Coronary artery (tissue), 2 donors: ENCODE results near the gene C9orf152.
A peak's percentile ranks its signal among the peaks of the same experiment; 100 is the strongest.

Experiments used
- DNase-seq: peaks from one replicate; pipeline ENCODE4 v3.0.0-alpha.2; 2017; ENCODE audit warnings: low spot score
- H3K27ac ChIP-seq, 2 donors: fragments of 200-600 bp; sonication (generic); one replicate each; pipeline ENCODE4 v1.5.1; 2016 to 2019
- H3K4me3 ChIP-seq: fragments of 200-600 bp; sonication (generic); 2 replicates; pipeline ENCODE4 v1.5.1; 2016; ENCODE audit warnings: mild to moderate bottlenecking, moderate library complexity
- TF ChIP-seq, protein P1 (sequence below): fragments of 200-600 bp; sonication (generic); IDR thresholded peaks from one replicate; pipeline ENCODE4 v1.5.1; 2019; ENCODE audit warnings: antibody characterized with exemption

Gene C9orf152

DNA sequence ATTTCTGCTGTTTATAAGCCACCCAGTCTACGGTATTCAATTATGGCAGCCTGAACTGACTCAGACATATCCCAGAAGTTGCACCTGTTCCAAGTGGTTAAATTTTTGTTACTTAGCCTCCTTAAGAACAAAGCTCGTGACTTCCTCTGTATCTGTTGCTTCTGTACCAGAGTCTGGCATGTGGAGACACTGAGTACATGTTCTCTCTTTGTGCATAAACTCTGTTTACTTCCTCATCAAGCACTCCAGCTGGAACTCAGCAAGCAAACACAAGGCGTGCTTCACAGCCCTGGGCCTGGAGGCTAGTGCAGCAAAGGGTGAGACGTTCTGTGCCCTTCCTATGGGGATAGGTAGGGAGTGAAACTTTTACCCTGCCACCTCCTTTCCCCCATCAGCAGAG lies 19.0 kb downstream of the C9orf152 start:
- TF ChIP-seq, protein P1, sequence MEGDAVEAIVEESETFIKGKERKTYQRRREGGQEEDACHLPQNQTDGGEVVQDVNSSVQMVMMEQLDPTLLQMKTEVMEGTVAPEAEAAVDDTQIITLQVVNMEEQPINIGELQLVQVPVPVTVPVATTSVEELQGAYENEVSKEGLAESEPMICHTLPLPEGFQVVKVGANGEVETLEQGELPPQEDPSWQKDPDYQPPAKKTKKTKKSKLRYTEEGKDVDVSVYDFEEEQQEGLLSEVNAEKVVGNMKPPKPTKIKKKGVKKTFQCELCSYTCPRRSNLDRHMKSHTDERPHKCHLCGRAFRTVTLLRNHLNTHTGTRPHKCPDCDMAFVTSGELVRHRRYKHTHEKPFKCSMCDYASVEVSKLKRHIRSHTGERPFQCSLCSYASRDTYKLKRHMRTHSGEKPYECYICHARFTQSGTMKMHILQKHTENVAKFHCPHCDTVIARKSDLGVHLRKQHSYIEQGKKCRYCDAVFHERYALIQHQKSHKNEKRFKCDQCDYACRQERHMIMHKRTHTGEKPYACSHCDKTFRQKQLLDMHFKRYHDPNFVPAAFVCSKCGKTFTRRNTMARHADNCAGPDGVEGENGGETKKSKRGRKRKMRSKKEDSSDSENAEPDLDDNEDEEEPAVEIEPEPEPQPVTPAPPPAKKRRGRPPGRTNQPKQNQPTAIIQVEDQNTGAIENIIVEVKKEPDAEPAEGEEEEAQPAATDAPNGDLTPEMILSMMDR, result no peak
- DNase-seq, result no peak
- peak overlapping the region; percentile 20 to 59 for H3K27ac ChIP-seq
- no peak overlapping the region for H3K4me3 ChIP-seq

DNA sequence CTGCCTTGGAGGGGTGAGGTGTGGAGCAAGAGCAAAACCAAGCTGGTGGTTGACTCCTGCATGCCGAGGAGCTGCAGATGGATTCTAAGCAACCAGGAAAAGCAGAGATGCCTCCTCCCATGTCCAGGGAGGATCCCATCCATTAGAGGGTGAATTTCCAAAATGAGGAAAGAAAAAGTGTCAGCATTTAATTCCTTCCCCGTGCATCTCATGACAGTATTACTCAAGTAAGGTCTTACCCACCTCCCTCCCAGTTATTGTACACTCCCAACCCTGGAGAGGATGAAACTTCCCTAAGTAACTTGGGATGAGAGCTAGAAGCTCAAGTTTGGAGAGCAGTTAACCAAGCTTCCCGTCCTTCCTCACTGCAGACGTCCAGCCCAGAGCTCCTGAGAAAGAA lies 19.9 kb downstream of the C9orf152 start:
- Histone ChIP-seq H3K27ac (no peak overlapping the region), H3K4me3 (no peak overlapping the region)
- TF ChIP-seq, protein P1, result no peak
- DNase-seq, result no peak

DNA sequence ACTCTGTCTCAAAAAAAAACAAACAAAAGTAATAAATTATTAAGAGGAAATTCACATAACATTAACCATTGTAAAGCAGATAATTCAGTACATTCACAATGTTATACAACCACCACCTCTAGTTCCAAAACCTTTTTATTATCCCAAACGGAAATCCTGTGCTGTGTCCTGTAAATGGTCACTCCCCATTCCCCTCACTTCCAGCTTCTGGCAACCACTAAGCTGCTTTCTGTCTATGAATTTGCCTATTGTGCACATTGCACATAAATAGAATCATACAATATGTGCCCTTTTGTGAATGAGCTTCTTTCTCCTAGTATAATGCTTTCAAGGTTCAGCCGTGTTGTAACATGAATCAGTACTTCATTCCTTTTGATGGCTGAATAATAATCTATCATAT lies 20.8 kb downstream of the C9orf152 start:
- H3K27ac ChIP-seq, result no peak overlapping the region
- TF ChIP-seq, protein P1, result no peak
- H3K4me3 ChIP-seq, result no peak overlapping the region
- DNase-seq, result no peak

DNA sequence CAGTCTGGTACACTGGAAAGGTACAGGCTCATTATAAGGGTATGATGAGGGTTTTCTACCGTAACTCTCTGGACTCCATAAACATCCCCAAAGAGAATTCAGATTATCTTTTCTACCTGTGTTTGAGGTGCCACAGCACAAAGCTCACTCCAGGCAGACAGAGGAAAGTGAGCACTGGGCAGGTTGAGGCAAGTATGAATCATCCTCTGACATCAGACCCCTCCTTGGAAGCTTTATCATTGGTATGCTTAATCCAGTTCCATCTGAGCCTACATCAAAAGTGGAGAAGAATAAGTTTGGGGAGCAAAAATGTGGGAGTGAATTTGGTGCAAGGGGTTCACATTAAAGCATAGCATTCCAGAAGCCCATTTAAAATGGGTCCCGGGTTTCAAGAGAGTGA lies 21.7 kb downstream of the C9orf152 start:
- DNase-seq, result no peak
- no peak overlapping the region for H3K4me3 ChIP-seq
- TF ChIP-seq, protein P1, result no peak
- H3K27ac ChIP-seq, result no peak overlapping the region

DNA sequence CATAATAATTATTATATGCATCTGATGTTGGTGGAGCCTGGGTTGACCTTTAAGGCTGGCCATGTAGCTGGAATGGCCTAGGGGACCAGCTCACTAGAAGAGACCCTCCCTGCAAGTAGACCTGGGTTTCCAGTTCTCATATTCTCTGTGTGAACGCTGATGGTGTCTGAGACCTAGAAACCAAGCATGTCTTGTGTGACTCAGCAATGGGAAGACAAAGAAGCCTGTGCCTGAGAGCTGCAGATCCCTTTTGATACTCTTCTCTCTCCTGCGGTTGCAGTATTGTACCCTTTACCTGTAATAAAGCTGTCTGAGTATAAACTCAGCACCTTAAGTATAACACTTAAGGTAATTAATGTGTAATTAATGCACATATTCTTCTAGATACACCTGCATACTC lies 22.2 kb downstream of the C9orf152 start:
- TF ChIP-seq, protein P1, result no peak
- DNase-seq, result no peak
- Histone ChIP-seq H3K27ac (no peak overlapping the region), H3K4me3 (no peak overlapping the region)

DNA sequence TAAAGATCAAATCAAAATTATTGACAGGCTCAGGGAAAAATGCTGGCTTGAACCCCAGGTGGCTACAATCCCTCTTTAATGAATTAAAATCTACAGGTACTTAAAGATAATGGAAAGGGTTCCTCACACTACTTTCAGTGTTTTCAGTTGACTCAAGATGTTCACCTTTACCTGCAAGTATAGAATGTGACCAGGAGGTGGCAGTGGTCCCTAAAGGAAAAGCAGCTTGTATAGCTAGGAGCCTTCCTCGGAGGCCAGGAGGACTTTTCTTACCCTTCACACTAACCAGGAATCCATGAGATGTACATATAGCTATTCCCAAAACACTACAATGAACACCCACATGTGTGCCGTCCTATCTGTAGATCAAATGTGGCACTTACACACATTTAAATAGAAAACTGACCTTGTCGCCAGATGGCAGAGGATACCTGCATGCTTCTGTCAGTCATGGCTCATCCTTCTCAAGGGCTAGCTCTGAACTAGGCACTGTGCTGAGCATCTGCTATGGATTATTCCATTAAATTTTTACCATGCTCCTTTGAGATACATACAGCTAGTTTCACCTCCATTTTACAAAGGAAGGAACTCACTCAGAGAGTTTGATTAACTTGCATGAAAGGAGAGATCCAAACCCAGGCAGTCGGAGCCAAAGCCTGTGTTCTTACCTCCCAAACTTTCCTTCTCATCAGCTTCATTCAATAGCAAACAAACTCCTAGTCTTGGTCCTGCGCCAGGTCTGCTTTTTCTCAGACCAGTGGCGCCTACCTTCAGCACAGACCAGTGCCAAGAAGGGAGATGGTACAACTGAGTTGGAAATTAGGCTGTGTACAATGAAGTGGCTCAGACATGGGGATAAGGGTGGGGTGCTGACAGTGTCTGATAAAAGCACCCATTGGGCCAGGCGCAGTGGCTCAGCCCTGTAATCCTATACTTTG lies 24.5 kb downstream of the C9orf152 start:
- DNase-seq, result no peak
- TF ChIP-seq, protein P1, result peak; percentile 24
- Histone ChIP-seq H3K27ac (no peak overlapping the region), H3K4me3 (no peak overlapping the region)
